PC-9 (cell line): ENCODE results near the gene DSCAML1.

Experiments used
- EZH2 ChIP-seq: fragments of 200-600 bp; sonication (generic); IDR thresholded peaks from 2 replicates; pipeline ENCODE4 v1.8.0; 2017; ENCODE audit warnings: antibody characterized with exemption, low read depth
- TF ChIP-seq, protein P1 (sequence below): fragments of 200-600 bp; sonication (generic); conservative IDR thresholded peaks from 2 replicates; pipeline ENCODE4 v1.6.1; 2017; ENCODE audit warnings: mixed run types, antibody characterized with exemption, mild to moderate bottlenecking, moderate library complexity

DNA sequence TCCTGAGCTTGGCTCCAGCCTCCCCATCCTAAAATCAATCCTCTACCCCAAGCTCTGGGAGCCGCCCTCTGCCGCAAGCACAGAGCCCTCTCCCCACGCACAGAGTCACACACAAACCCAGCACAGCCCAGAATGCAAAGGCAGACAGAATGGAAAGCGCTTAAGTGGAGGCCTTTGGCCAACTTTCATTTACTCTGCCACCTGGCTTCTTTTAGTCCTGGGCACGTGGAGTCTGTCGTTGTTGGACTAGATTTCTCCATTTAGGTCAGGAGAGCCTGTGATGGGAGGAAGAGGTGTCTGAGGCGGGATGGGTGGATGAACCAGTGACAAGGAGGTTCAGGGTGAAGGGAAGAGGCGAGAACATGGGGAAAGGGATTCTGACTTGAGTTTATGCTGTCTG, 191.7 kb downstream of the DSCAML1 start:
- TF ChIP-seq, protein P1, sequence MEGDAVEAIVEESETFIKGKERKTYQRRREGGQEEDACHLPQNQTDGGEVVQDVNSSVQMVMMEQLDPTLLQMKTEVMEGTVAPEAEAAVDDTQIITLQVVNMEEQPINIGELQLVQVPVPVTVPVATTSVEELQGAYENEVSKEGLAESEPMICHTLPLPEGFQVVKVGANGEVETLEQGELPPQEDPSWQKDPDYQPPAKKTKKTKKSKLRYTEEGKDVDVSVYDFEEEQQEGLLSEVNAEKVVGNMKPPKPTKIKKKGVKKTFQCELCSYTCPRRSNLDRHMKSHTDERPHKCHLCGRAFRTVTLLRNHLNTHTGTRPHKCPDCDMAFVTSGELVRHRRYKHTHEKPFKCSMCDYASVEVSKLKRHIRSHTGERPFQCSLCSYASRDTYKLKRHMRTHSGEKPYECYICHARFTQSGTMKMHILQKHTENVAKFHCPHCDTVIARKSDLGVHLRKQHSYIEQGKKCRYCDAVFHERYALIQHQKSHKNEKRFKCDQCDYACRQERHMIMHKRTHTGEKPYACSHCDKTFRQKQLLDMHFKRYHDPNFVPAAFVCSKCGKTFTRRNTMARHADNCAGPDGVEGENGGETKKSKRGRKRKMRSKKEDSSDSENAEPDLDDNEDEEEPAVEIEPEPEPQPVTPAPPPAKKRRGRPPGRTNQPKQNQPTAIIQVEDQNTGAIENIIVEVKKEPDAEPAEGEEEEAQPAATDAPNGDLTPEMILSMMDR, result no peak
- TF ChIP-seq EZH2, result no peak
